ENCODE results near the gene FMNL1.

GRCh38 chr17:45225964-45226530 lies 4.4 kb downstream of the FMNL1 start:
- no peak for TF ChIP-seq EZH2 (IDR thresholded peaks at IDR 0.05)
- TF ChIP-seq POLR2AphosphoS5 (IDR thresholded peaks at IDR 0.05; ENCODE audit: borderline replicate concordance, low read depth, low read length) = no peak
